AG04449 (cell line): ENCODE measurements around the gene CHTF18.

Source experiments
- CTCF ChIA-PET: fragments of 350-600 bp; formaldehyde crosslinking; extraction: SDS; loops from one replicate; lab custom pipeline; 2021; ENCODE audit warnings: antibody characterized with exemption; lab: Yijun Ruan, JAX
- POLR2A ChIA-PET: fragments of 400-600, 350-600 bp; formaldehyde crosslinking; extraction: SDS; loops from one replicate; lab custom pipeline; 2020; ENCODE audit warnings: antibody characterized with exemption, inconsistent platforms; lab: Yijun Ruan, JAX
- DNase-seq: peaks from one replicate; pipeline ENCODE4 v3.0.0-alpha.2; 2010; ENCODE audit warnings: low read depth, low spot score
- H3K4me3 ChIP-seq: 2 replicates; pipeline ENCODE4 v1.5.1; 2011; ENCODE audit warnings: low read depth, mild to moderate bottlenecking, control low read depth, low read length
- CTCF ChIP-seq: IDR thresholded peaks from one replicate; pipeline ENCODE4 v1.5.1; 2011; ENCODE audit warnings: mild to moderate bottlenecking, moderate library complexity, low read length, control low read depth, inconsistent platforms; ENCODE audit not compliant: insufficient read depth; ENCODE audit errors: missing control alignments

Gene CHTF18

DNA sequence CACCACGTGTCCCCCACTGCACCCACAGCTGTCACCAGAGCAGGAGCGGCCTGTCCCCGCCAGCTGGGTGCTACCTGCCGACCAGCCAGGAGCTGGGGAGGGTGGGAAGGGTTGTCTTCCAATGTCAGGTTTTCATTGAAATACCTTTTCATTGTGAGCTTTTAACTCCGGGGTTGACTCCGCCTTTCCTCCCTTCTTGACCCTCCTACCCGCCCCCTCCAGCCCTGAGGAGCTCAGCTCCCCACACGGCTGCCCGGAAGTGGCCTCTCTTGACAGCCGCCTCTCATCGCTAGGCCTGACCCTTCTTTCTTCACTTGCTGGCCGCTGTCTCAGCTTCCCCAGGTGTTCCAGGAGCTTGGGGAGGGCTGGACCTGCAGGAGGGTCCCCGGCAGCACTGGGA is 33.3 kb downstream of the CHTF18 start:
- no peak for DNase-seq
- no peak for TF ChIP-seq CTCF
- no peak overlapping the region for H3K4me3 ChIP-seq
- ChIA-PET POLR2A (no interaction called here), CTCF (no interaction called here)

DNA sequence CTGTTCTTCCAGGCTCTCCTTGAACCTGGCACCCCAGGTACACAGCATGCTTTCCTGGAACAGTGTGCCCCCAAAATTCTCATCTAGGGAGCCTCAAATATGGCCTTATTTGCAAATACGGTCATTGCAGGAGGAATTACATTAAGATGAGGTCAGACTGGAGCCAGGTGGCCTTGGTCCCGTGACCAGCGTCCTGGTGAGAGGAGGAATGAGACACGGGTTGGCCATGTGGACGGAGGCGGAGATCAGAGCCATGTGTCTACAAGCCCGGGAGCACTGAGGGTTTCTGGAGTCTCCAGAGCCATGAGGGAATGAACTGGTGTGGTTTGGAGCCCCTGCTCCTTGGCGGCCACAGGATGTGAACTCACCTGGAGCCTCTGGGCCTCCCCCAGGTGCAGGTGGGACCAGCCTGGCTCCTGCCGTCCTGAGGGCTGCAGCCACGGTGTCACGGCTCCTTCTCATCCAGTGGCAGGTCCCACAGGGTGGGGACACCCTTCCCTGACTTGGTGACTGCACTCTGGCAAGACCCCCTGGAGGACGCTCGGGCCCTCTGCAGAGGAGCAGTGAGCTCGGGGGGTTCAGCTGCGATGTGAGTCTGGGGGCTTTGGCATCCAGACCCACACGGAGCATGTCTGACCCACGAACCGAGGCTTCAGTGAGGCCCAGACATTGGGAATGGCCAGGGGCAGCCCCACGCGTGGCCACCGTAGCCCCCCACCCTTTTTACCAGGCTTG is 33.9 kb downstream of the CHTF18 start:
- no peak for TF ChIP-seq CTCF
- H3K4me3 ChIP-seq = no peak overlapping the region
- POLR2A ChIA-PET = no interaction called here
- CTCF ChIA-PET = no interaction called here
- no peak for DNase-seq

GRCh38 chr16:822909-823297 is 34.5 kb downstream of the CHTF18 start:
- no peak overlapping the region for H3K4me3 ChIP-seq
- ChIA-PET CTCF (no interaction called here), POLR2A (no interaction called here)
- TF ChIP-seq CTCF = no peak
- DNase-seq = no peak

DNA sequence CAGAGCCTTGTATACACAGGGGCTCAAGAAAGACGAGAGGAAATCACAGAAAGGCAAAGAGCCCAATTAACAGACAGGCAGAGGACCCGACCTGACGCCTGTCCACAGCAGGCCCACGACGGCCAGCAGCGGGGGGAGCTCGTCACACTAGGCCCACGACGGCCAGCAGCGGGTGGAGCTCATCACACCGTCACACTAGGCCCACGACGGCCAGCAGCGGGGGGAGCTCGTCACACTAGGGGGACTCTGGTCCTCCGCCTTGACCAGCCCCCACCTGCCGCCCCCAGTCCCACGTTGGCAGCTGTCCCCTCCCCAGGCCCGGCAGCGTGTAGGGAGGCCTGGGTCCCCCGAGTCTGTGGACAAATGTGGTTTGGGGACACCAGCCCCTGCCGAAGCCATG is 35.8 kb downstream of the CHTF18 start:
- TF ChIP-seq CTCF = no peak
- no peak for DNase-seq
- ChIA-PET CTCF (no interaction called here), POLR2A (no interaction called here)
- no peak overlapping the region for H3K4me3 ChIP-seq

DNA sequence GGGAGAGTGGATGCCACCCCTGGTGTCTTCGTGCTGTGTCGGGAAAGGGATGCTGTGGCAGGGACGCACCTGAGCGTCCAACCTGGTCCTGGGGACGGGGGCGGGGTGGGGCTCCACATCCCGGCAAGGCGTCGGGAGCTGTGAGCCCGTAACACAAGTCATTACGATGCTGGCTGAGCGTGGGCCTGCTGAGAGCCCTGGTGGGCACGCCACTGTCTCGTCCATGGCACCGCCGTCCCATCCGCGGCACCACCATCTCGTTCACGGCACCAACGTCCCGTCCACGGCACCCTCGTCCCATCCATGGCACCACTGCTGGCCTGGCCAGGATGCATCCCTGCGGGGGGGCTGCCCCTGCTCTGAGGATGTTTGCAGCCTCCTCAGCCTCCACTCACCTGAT is 36.2 kb downstream of the CHTF18 start:
- POLR2A ChIA-PET = no interaction called here
- no peak overlapping the region for H3K4me3 ChIP-seq
- no peak for DNase-seq
- TF ChIP-seq CTCF = no peak
- CTCF ChIA-PET = no interaction called here

DNA sequence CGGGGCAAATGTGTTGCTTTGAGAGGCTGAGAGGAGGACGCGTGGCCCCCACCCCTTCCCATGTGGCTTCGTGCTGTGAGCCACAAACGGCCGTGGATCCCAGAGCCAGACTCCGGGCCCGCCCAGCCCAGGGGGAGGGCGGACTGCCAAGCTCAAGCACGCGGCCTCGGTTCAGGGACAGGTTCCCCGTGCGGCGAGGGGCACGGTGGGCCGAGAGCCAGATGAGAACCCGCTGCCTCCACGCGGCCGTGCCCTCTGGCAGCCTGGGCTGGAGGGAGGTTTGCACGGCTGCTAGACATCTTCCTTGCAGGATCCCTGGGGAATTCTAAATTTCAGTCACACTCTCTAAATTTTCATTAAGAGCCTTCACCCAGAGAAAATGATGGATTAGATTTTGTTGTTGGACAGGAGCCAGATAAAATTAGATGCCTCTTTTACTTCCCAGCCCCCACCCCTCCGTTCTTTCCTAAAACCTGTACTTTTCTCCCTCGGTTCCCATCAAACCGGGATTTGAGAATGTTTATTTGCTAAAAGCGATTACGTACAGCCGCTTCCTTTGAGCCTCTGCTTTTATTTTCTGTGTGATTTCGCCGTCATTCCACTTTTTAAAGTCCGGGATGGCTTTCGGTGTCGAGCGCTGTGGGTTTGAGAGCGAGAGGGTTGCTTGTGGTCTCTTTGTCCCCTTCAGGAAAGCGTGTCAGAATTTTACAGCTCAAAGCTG is 37.1 kb downstream of the CHTF18 start:
- POLR2A ChIA-PET = no interaction called here
- DNase-seq = no peak
- TF ChIP-seq CTCF = no peak
- H3K4me3 ChIP-seq = no peak overlapping the region
- CTCF ChIA-PET = no interaction called here
